Neural progenitor cell (in vitro differentiated cells): ENCODE measurements around the gene MATN1.

ENCODE experiments used
- CTCF ChIP-seq: fragments of 200-600 bp; sonication (generic); IDR thresholded peaks from 2 replicates; pipeline ENCODE4 v1.5.1; 2017; ENCODE audit warnings: antibody characterized with exemption, mild to moderate bottlenecking
- EZH2 ChIP-seq: fragments of 200-600 bp; sonication (generic); IDR thresholded peaks from 2 replicates; pipeline ENCODE4 v1.6.1; 2017; ENCODE audit warnings: antibody characterized with exemption, mild to moderate bottlenecking, moderate library complexity
- EZH2phosphoT487 ChIP-seq: fragments of 200-600 bp; sonication (generic); IDR thresholded peaks from 2 replicates; pipeline ENCODE4 v1.6.1; 2017; ENCODE audit warnings: antibody characterized with exemption

GRCh38 chr1:30758121-30758688 is 34.8 kb upstream of the MATN1 start:
- TF ChIP-seq CTCF (no peak), EZH2 (no peak), EZH2phosphoT487 (no peak)
